ENCODE data around the gene CCDC177.

Gene CCDC177
- total RNA-seq = 0 to 0.04 reads per million in 2 experiments

DNA sequence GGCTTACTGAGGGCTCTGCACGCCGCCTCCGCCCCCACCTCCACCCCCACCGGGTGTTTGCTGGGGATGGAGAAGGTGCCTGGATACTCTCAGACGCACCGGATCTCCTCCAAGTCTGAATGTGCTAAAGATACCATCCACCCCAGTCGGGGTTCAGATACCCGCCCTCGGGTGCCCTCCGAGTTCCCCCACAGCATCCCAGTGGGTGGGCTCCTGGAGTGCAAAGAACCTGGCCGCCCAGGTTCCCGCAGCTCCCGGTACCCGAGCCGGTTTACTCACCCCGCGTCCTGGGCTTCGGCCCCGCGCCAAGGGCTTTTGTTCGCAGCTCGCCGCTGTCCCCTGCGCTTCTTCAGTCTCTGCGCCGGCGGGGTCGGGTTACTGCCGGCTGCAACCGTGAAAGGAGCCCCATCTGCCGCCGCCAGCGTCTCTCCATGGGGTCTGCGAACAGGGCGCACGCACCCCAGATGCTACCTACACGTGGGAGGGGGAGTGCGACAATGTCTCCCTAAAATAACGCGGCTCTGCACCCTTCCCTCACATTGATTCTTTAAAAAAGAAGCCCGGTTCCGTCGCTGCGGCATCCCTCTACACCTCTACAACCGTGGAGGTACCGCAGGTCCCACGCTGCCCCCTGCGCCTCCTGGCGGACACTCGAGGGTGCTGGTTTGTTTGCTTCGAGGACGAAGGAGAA lies at the start of gene CCDC177:
Gene CCDC177, minus strand, starts transcription at position 609 of the 691 bp plus-strand sequence. CDS start 1,249 bp downstream, outside the sequence.
- DNase-seq (ENCODE audit: low read depth) = peak; percentile 52

- no peak for DNase-seq (ENCODE audit: low read depth)
Measured at GRCh38 chr14:69624136-69624535, 49.5 kb upstream of the CCDC177 start.

DNA sequence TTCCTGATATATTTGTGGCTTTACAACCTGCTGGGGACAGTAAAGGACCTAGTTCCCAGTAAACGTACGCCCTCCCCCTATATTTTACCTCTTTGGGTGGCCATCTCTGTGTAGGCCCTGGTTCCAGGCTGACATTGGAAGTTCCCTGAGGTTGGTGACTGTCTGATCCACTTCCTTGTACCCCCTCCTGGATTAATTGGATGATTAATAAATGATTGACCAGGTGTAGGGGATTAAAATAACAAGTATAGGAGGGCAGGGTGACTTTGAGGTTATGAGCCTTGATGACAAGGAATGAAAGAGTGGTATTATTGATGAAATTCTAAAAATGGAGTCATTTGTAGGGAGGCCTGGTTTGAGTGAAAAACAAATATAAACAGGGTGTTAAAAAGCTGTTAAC lies 46.3 kb upstream of the CCDC177 start:
- no peak for DNase-seq (ENCODE audit: low read depth)

DNA sequence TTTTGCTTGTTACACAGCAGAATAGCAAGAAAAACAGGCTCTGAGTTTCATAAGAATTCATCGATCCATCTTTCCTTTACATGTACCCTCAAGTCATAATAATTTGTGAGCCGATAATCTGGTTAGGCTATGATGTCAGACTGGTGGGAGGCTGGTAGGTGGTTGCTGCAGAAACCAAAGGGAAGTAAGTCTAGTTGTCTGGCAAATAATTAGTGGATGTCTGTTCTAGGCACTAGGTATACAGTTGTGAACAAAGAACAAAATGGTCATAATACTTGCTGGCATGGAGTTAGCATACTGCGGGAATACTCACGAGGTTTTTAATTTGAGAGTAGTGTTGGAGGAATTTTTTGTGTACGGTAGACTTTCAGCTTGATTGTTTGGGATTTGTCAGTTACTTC lies 45.5 kb upstream of the CCDC177 start:
- DNase-seq (ENCODE audit: low read depth) = no peak

GRCh38 chr14:69619012-69619411 lies 44.3 kb upstream of the CCDC177 start:
- DNase-seq (ENCODE audit: low read depth) = no peak

DNA sequence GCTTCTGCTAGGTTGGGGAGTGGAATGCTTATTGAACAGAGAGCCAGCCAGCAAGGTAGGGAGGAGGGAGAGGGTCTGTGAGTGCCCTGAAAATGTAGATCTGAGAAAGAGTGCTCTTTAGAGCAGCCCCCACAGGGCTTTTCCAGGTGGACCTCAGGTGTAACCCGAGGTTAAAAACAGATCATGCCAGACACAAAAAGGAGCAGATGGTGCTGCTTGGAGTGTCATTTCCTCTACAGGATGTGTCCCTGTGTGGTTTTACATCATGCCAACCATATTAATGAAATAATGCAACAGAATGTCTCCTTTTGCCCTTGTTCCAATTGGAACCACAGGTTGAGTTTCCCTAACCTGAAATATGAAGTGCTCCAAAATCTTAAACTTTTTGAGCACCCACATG lies 43.1 kb upstream of the CCDC177 start:
- DNase-seq (ENCODE audit: low read depth) = no peak

- no peak for DNase-seq (ENCODE audit: low read depth)
Measured at GRCh38 chr14:69616408-69616773, 41.7 kb upstream of the CCDC177 start.

GRCh38 chr14:69615496-69616407 lies 41.1 kb upstream of the CCDC177 start:
- DNase-seq (ENCODE audit: low read depth) = no peak

- no peak for DNase-seq (ENCODE audit: low read depth)
Measured at GRCh38 chr14:69615121-69615495, 40.4 kb upstream of the CCDC177 start.

- no peak for DNase-seq (ENCODE audit: low read depth)
Measured at GRCh38 chr14:69614592-69614991, 39.9 kb upstream of the CCDC177 start.

DNA sequence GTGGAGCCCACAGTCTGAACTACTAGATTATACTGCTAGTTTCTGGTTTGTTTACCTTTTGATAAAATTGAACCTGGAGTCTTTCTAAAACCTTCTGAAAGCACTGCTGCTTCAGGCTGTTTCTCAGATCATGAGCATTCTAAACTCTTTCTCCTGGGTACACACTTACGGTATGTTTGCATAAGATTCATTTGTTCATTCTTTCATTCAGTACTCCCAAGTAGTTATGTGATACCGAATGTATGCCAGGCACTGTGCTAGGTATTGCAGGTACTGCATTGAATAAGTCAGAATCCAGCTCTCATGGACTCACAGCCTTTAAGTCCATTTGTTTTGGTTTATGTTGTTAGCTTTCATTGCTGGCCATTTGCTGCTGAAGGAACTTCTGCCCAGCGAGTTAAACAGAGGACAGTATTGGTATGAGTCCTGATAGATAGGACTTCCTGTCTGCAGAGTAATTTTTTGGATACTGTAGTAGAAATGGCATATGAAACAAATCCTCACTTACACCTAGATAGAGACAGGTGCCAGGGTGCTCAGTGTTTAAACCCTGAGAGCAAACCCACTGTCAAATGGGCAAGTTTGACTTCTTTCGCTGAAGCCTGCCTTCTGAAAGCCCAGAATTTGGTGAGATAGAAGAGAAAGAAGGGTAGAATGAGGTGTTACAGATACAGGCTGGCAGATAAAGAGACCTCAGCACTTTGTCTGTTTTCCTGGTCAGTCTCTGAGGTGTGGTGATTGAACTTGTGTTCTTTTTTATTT lies 38.8 kb upstream of the CCDC177 start:
- DNase-seq (ENCODE audit: low read depth) = no peak

DNA sequence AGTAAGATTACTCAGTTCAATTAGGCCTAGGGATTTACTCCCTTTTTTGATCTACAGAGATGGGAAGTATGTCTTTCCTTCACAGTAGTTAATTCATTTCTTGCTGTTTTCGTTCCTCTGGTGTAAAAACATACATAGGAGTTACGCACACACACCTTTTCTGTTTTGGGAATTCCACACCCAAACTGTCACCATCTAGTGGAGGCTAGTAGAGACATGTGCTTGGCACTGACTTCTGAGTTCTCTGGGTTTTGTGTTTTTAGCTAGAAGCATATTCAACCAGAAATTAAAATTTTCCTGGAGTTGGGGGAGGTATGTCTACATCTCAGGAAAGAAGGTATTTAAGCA lies 38.1 kb upstream of the CCDC177 start:
- DNase-seq (ENCODE audit: low read depth) = no peak

DNA sequence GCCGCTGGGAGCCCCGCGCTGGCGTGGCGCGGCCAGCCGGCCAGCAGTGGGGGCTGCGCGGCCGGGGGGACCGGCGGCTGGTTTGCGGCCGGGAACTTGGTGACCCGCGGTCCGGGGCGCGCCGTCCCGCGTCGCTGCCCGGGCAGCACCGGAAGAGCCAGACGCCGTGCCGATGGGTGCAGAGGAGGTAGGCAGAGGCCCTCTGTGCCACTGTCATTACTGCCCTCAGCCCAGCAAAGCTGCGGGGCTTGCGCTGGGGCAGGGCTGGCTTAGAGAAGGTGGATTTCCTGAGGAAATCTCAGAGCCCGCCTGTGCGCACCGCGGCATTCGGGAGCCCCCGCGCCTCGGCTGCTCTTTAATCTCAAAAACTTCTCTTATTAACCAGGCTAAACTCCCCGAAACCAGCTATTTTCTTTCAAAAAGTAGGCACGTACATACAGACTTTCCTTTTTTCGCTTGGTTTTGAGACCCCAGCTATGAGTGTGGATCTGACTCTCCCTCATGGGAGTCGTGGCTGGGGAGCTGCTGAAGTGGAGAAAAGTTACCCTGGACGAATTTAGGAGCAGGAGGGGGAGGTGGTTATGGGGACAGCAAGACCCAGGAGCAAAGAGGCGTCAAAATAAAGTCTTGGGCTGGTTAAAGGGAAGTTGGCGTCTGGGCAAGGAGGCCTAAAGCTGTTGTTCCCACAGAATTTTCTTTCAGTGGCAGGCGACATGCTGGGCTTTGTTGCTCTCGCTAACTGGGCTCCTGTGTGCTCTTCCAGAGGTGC lies 37.5 kb upstream of the CCDC177 start:
- DNase-seq (ENCODE audit: low read depth) = peak; percentile 31

GRCh38 chr14:69611172-69612013 lies 36.7 kb upstream of the CCDC177 start, which contains the start of gene SUSD6:
Gene SUSD6, plus strand, starts transcription at chr14:69611596. Its CDS starts 46,997 bp downstream, at chr14:69658593.
- DNase-seq (ENCODE audit: low read depth) = peak; percentile 83

DNA sequence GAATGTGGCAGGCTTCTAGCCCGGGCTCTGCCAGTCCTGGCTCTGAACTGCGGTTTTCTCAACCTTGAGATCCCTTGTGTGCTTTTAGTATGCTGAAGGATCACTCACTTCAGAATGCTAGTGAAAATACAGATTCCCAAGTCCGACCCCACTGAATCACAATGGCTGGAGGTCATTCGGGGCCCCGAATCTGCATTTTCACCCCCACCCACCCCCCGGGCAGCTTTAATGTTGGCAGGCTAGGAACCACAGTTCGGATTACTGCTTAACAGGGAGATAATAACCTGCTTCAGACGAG lies 36.2 kb upstream of the CCDC177 start:
- no peak for DNase-seq (ENCODE audit: low read depth)

DNA sequence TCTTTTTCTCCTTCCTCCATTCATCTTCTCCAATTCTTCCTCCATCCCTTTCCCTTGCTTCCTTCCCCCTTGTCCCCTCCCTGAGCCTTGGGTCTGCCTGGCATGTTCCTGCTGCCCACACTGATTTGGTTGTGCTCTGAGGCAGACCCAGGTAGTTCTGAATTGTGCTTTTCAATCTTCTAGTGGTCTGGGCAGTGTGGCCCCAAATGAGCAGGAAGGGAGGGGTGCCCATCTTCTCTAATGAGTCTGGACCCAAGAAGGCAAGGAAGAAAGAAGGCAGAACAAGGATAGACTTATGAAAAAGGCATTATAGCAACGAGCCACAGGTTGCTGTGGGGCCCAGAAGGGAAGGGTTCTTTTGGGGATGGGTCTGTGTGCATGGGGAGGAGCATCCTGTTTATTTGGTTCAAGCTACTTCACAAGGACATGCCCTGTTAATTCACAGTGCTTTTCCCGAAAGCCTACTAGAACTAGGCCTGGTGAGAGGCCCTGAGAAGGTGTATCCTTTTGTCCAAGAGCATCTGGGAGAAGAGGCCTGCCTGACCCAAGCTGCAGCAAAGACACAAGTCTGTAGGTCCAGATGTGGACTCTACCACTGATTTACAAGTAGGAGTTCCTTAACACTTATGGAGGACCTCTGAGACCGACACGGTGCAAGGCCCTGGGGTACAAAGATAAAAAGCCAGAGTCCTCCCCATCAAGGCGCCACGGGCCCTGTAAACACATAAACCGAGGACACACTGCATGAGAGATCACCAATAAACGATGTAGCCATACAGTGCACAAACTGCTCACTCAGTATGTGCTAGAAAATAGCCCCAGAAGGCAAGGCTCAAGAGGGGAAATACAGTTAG lies 35.6 kb upstream of the CCDC177 start:
- no peak for DNase-seq (ENCODE audit: low read depth)

DNA sequence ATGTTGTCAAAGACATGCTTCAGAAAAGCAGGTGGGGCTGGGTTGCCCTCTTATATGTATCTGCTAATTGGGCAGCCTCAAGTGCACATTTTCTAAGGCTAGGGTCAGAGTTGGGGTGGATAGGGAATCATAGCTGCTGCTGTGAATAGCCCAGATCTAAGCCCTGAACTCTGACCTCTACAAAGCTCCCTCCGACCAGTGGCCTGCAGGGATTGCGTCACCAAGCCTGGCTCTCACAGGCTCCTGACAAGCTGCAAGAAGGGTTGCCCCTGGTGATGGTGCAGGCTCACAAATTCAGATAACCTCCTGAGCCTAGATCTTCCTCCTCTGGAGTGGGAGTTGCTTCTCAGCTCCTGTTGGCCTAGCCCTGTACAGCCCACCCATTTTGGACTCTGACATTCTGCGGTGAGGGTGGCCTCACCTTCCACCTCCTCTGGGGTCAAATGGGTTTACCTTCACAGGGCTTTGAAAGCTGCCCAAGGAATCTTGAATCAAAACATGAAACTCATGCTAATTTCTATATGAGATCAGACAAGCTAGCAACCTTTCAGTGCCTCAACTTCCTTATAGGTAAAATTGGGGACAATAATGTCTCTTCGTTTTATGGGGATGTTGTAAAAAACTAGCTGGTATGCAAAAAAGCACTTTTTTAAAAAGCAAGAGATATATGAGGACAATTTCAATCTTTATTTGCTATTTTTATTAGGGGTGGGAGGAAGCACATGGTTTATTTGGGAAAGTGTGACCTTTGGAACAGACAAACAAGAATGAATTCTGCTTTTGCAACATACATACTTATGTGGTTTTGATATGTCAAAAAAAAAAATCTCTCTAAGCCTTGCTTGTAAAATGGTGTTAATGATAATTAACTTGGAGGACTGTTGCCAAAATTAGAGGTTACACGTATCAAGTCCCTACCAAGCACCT lies 31.9 kb upstream of the CCDC177 start:
- DNase-seq (ENCODE audit: low read depth) = no peak

DNA sequence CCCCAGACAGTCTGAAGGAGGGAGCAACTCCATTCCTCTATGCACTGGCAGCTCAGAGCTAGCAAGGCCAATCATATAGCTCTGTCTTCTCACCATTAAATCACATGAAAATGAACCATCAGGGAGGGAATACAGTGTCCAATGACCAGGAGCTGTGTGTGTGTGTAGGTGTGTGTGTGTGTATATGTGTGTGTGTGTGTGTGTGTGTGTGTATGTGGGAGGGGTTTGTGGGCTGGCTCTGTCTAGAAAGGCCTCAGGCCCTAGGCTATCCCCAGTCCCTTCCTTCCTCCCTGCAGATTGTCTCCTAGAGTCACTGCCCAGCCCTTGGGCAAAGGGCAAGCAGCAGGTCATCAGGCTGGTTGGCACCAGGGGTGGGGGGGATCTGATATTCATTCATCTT lies 31.1 kb upstream of the CCDC177 start:
- no peak for DNase-seq (ENCODE audit: low read depth)

Measured in T follicular helper cell (primary cell).